HPDE6-E6E7 (cell line): ENCODE results near the gene NRL.

Experiments used
- DNase-seq: peaks from one replicate; pipeline ENCODE4 v3.0.0; 2011; ENCODE audit warnings: missing footprints; ENCODE audit errors: extremely low spot score

Gene NRL

DNA sequence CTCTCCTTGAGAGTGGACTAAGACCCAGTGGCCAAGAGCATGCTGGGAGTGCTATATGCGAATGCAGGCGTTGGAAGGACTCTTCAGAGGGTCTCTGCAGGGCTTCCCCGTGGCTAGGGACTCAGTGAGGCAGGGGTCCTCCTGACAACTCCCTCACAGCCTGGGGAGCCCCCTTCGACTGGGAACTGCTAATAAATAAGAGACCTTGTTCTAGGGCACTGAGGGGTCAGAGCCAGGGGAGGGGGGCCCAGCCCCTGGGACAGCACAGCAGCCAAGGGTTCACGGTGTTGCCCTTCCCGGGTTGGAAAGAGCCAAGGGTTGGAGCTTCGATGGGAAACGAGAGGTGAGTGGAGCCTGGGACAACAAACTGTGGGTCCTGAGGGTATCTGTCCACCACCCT is 49.3 kb downstream of the NRL start:
- no peak for DNase-seq

DNA sequence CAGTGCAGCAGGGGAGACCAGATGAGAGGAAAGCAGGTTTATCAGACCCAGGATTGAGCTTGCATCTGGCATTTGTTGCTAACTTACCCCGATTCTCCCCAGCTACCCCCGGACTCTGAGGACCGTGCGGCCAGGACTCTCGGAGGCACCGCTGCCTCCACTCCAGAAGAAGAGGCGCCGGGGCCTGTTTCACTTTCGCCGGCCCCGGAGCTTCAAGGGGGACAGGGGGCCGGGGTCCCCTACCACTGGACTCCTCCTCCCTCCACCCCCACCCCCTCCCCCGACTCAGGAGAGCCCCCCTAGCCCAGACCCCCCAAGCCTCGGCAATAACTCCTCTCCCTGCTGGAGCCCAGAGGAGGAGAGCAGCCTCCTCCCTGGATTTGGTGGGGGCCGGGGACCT is 49.9 kb downstream of the NRL start:
- DNase-seq: no peak

DNA sequence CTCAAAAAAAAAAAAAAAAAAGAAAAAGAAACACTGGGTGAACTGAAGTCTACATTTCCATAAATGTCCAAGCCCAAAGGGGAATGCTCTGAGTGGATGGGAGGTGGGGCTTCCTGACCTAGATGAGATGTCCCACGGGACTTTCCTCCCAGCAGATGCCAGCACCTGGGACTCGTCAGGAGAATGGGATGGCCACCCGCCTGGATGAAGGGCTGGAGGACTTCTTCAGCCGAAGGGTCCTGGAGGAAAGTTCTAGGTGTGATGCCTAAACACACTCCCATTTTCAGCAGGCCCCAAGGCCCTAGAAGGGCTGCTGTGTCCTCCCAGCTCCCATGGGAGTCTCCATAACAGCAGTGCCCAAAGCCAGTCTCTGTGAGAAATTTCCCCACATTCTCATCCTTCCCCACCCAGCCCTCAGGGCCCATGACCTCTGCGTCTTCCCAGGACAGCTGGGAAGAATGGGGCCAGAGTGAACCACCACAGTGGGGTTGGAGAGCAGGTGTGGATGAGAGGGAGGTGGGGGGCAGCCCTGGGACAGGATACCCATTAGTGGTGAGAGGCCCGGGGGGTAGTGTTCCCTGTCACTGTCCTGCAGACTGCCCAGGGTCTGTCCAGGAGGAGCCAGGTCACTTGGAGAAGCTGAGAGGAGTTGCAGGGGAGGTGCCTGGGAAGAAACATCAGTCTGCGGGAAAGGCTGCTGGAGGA is 50.5 kb downstream of the NRL start:
- DNase-seq: no peak

DNA sequence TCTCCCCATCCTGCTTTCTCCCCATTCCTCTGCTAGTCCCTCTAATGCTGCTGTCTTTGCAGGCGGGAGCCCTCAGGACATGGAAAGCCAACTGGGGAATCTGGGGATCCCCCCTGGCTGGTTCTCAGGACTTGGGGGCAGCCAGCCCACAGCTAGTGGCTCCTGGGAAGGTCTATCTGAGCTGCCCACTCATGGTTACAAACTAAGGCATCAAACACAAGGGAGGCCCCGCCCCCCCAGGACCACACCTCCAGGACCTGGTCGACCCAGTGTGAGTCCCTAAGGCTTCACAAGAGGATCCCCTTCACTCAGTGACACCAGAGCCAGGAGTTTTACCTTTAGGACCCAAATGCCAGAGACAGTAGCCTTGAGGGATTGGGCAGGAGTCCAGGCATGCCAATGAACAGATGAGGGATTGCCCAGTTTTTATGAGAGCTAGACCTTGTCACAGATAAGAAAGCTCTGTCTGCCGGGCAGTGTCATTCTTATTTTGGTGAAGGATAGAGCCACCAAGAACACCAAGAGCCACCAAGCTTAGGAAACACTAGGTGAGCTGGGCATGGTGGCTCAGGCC is 51.4 kb downstream of the NRL start:
- DNase-seq: no peak

DNA sequence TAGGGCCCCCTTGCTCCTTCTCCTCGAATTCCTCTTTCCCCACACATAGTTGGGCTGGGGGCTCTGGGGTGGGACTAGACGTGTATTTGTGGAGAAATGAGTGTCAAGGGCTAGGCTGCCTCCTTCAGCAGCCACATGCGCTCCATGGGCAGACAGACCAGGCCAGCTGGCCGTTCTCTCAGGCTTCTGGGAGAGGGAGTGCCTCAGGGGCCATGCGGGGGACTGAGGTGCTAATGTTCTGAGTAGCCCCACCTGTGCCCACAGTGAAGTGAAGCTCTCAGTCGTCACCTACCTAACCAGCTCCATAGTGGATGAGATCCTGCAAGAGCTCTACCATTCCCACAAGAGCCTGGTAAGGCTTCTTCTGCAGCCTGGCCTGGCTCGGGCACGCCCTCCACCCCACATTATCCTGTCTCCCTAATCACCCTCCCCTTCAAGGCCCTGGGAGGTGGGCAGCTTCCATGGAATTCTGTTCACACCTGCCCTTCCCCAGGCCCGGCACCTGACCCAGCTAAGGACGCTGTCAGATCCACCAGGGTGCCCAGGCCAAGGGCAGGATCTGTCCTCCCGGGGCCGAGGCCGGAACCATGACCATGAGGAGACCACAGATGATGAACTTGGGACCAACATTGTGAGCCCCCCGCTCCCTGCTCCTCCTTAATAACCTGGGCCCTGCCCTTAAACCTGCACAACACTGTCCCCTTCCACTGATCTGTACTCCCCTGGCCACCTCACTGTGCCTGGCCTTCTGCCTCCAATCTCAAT is 52.4 kb downstream of the NRL start:
- no peak for DNase-seq

DNA sequence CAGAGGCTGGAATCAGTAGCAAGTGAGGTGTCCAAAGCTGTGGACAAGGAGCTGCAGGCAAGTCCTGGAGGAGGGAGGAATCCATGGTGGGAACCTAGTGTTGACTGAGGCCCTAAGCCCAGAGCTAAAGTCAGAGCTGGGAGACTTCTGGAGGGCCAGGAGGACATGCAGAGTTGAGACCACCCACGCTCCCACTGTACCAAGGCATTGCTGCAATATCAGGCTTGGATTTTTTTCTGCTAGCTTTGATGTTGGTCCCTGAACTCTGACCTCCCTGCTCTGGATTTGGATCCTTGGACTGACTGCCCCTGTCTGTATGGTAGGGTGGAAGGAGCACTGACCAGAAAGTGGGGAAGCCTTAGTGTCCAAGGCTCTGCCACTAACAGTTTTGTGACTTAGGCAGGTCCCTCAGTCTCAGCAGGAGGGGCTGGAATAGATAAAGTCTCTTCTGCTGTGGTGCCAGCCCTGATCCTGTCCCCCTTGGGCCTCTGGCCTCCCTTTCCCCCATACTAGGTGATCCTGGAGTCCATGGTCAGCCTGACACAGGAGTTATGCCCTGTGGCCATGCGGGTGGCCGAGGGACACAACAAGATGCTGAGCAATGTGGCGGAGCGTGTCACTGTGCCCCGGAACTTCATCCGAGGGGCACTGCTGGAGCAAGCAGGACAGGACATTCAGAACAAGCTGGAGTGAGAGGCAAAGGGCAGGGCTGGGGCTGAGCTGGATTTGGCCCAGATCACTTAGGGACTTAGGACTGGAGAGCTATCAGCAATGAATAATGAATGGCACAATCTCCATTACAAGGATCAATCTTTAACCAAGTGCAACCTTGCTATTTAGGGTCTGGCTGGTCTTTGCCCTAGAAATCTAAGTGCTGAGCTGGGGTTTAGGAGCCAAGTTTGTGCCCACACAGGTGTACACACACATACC is 53.5 kb downstream of the NRL start:
- no peak for DNase-seq

DNA sequence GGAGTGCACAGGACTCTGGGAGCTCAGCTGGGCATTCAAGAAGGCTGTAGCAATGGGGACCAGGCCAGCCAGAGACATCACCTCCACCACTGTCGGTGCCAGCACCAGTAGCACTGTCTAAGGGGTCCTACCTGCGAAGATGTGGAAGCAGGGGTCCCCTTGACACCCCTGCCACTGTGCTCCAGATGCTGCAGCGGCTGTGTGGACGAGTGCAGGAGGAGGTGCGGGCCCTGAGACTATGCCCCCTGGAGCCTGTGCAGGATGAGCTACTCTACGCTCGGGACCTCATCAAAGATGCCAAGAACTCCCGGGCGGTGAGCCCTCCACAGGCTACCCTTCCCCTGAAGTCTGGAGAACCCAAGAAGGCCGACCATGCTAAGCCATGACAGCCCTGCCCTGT is 54.3 kb downstream of the NRL start:
- no peak for DNase-seq

DNA sequence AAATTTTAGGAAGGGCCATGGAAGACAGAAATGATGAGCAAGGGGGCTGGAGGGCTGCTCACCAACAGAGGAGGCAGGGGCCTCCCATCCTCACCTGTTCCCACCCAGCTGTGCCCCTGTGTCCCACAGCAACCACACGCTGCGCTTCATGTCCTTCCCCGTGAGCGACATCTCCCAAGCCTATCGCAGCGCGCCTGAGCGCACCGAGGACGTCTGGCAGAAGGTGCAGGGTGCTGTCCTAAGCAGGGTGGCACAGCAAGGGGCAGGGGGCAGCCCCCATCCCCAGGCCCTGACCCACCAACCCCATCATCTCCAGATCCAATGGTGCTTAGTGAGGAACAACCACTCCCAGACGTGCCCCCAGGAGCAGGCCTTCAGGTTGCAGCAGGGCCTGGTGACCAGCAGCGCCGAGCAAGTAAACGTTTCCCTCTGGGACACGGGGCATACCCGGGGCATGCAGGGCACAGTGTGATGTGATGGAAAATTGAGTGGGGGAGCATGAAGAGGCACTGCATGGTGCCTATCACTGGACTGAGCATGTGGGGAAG is 54.8 kb downstream of the NRL start:
- no peak for DNase-seq

DNA sequence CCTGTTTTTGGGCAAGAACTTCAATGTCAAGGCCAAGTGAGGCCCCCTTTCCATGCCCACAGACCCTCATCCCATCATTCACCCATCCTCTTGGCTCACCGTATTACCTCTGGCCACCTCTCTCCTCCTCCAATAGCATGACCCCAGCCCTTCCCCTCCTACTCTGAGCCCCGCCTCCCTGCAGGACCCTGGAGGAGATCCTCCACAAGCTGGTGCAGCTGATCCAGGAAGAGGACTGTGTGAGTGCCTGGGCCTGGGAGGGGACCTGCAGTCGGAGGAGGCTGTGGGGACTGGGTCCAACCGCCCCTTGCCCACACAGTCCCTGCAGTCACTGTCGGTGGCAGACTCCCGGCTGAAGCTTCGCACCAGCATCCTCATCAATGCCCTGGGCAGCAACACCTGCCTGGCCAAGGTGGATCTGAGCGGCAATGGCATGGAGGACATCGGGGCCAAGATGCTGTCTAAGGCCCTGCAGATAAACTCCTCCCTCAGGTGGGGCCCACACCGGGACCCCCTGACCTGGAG is 55.7 kb downstream of the NRL start:
- DNase-seq: no peak

DNA sequence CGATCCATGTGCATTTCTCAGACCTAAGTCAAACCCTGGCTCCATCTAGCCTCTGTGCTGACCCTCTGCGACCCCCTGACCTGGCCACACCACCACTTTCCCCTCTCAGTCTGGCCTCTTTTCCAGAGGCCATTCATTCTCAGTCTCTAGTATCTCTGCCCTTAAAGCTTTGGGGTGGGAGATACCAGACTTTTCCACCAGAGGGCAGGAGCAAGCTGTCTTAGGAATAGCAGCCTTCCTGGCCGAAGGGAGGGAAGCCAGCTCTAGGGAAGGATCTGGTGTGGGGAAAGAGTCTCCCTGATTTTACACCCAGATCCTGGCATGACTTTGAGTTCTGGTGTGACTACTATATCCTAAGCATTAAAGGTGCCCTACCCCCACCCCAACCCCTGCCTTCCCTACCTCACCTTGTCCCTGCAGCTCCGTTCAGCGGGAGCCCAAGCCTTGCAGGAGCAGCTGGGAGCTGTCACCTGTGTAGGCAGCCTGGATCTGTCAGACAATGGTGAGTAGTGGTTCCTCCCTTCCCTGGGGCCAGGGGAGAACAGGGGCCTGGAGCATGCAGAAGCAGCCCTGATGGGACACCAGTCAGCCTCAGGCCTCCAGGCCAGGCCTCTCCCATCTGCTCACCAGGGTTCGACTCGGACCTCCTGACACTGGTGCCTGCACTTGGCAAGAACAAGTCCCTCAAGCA is 56.3 kb downstream of the NRL start:
- peak; percentile 74 for DNase-seq

DNA sequence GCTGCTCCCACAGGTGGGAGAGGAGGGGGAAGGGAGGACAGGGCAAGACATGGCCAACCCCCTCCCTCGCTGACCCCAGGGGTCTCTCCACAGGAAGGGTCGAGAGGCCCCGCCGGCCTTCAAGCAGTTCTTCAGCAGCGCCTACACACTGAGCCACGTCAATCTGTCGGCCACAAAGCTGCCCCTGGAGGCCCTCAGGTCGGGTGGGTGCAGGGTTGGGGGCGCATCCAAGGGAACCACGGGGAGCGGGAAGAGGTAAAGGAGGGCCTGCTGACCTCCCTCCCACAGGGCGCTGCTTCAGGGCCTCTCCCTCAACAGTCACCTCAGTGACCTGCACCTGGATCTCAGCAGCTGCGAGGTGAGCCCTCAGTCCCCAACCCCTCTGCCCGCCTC is 56.9 kb downstream of the NRL start:
- no peak for DNase-seq

DNA sequence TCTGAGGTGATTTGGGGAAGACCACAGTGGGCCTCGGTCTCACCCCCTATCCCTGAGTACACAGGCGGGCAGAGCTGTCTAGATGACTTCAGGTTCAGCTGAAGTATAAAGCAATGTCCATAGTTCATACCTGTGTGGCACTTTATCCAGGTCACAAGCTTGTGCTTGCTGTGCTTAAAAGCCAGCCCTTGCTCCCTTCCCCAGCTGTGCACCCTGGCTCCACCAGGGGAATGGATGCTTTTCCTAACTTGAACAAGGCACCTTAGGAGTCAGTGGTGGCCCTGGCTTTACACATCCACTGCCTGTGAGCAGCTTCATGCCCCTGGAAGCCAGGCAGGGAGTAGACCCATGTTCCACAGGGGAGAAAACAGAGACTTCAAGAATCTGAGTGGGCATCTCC is 57.5 kb downstream of the NRL start:
- DNase-seq: no peak

DNA sequence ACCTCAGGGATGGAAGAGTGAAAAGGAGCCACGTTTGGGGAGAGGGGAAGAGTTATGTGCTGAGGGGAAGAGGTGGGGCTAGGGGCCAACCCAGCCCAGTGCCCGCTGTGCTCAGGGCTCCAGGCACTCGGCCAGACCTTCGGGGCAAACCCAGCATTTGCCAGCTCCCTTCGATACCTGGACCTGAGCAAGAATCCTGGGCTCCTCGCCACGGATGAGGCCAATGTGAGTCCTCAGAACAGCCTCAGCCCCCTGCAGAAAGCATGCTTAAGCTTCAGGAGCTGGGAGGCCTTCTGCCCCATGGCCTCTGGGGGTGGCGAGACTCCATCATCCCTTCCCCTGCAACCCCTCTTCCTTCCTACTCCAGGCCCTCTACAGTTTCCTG is 58.0 kb downstream of the NRL start:
- no peak for DNase-seq

DNA sequence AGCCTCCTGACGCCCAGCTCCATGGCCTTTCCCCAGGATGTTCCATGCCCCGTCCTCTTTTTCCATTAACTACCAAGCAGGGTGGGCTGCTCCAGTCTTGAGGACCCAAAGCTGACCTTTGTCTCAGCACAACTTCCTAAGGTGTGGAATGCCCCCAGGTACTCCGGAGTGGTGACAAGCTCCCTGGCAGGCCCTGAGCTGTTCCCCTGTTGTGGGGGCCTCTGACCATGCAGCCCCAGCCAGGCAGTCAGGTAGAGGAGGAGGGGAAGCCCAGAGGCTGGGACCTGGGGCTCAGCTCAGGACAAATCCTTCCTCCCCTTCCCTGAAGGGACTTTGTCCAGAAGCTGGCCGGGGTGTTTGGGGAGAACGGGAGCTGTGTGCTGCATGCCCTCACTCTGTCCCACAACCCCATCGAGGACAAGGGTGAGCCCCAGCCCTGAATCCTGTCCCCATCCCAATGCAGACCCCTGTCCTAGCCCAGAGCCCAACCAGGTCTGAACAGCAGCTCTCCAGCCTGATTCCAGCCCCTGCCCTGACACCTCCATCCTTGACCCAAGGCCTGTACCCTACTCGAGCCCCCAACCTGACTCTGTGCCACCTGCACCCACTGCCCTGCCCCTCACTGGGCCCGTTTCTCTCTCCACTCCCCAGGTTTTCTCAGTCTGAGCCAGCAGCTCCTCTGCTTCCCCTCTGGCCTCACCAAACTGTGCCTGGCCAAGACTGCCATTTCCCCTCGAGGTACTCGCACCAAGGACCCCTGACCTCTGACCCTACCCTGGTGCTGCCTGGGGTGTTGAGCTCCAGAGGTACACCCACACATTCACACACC is 58.6 kb downstream of the NRL start:
- DNase-seq: no peak

DNA sequence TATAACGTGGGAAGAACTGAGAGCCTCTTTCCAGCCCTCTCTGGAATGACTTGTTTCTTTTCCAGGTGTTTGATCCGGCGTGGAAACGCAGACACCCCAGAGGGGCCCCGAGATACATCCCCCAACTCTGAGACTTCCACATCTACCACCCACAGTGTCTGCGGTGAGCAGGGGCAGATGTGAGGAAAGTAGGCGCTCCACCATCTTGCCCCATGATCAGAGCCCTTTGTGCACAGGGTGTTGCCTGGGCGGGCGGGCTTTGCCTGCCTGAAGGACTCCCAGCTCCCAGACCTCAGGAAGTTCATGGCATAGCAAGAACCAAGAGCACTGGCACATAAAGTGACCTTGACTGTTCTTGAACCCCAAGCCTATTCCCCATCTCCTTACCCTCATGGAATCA is 60.1 kb downstream of the NRL start:
- no peak for DNase-seq

DNA sequence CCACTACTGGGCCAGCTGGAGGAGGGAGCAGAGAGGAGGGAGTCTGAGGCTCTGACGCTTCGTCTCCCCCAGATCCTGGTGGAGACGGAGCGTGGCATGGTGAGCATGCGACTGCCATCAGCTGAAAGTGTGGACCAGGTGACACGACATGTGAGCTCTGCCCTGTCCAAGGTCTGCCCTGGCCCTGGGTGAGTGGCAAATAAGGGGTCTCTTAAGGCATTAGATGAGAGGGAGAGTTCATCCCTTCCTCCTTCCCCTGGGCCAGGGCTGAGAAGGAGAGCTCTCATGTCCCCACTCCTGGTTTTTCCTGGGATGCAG is 60.5 kb downstream of the NRL start:
- DNase-seq: no peak

DNA sequence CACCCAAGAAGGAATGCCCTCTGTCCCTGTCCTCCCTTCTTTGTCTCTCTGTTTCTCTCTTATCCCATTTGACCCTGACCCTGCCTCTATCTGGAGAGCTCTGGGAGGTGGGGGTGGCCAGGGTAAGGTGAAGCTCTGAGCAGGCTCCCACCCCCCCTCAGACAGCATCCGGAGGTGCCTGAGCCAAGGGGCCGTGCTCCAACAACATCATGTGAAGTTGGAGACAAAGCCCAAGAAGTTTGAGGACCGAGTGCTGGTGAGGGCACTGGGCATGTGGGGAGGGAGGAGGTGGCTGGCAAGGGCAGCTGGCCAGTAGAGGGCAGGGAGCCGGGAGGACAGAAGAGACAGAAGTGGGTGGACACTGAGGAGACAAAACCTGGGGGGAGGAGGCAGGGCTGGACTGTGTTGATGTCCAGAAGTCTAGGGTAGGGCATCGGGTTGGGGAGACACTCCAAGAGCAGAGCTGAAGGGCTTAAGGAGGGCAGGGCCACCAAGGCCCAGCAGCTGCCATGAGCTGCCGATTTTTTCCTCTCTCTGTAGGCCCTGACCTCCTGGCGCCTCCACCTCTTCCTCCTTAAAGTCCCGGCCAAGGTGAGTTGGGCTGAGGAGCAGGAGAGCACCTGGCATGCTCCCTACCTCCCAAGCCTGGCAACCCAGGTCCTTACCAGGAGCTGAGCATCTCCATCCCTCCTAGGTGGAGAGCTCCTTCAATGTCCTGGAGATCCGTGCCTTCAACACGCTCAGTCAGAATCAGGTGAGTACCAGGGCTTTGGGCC is 61.0 kb downstream of the NRL start:
- DNase-seq: no peak

DNA sequence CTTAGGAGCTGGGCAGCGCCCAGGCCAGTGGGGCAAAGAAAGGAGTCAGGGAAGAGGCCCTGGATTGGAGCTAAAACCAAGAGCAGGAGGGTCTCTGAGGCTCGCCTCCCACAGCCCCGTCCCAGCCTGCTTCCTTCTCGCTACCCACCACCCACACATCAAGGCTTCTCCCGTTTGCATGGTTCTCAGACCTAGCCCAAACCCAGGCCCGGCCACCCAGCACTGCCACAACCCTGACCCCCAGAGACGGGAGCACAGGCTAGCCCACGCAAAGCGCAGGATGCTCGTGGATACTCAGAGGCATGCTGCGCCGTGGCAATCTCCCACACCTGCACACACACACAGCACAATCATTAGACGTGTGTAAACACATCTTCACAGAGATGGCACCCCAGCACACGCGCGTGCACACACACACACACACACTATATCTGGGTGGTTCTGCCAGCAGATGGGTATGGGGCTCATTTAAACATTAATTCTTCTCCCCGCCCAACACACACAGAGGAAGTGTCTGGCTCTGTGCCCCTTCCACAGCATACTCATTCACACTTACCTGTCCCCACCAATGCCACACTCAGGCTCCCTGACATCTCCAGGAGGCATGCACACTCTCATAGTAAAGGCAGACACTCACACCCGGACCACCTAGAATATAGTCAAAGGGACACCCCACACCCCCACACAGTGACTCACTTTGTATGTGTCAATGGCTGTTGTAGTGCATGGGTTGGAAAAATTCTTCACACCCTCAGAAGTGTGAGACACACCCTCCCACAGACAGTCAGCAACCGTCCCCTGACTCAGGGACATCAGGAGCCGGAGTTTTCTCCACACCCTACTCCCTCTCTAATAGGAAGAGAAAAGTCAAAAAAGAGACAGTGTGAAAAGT is 61.8 kb downstream of the NRL start:
- no peak for DNase-seq
